HEK293 (cell line): ENCODE measurements around the gene BZW2.
A peak's percentile ranks its signal among the peaks of the same experiment; 100 is the strongest.

Experiments
- BCL11A ChIP-seq: fragments of 450-650 bp; formaldehyde crosslinking; IDR thresholded peaks from 2 replicates; pipeline ENCODE4 v1.5.1; 2016; ENCODE audit warnings: low read depth, missing biosample characterization, missing genetic modification characterization
- BCL11B ChIP-seq: fragments of 450-650 bp; formaldehyde crosslinking; IDR thresholded peaks from 2 replicates; pipeline ENCODE4 v1.5.1; 2016; ENCODE audit warnings: low read depth, missing biosample characterization, missing genetic modification characterization
- HOXD13 ChIP-seq: sonication (generic); formaldehyde crosslinking; IDR thresholded peaks from 2 replicates; pipeline ENCODE4 v1.8.0; 2022; ENCODE audit warnings: missing genetic modification reagents, borderline replicate concordance
- SP3 ChIP-seq: fragments of 450-650 bp; formaldehyde crosslinking; IDR thresholded peaks from 2 replicates; pipeline ENCODE4 v1.5.1; 2016; ENCODE audit warnings: missing biosample characterization, missing genetic modification characterization
- ZFHX2 ChIP-seq: fragments of 450-650 bp; formaldehyde crosslinking; conservative IDR thresholded peaks from 2 replicates; pipeline ENCODE4 v1.5.1; 2016; ENCODE audit warnings: missing biosample characterization, missing genetic modification characterization
- ZNF169 ChIP-seq: fragments of 450-650 bp; formaldehyde crosslinking; IDR thresholded peaks from 2 replicates; pipeline ENCODE4 v1.5.1; 2016; ENCODE audit warnings: missing biosample characterization, missing genetic modification characterization
- ZNF211 ChIP-seq: fragments of 450-650 bp; formaldehyde crosslinking; IDR thresholded peaks from 2 replicates; pipeline ENCODE4 v1.5.1; 2016; ENCODE audit warnings: low read depth, missing biosample characterization, missing genetic modification characterization
- ZNF302 ChIP-seq: fragments of 450-650 bp; formaldehyde crosslinking; IDR thresholded peaks from 2 replicates; pipeline ENCODE4 v1.5.1; 2016; ENCODE audit warnings: missing biosample characterization, missing genetic modification characterization, low read depth
- ZNF423 ChIP-seq: fragments of 450-650 bp; formaldehyde crosslinking; IDR thresholded peaks from 2 replicates; pipeline ENCODE4 v1.5.1; 2016; ENCODE audit warnings: missing biosample characterization, missing genetic modification characterization
- ZNF571 ChIP-seq: fragments of 450-650 bp; formaldehyde crosslinking; IDR thresholded peaks from 2 replicates; pipeline ENCODE4 v1.5.0; 2017; ENCODE audit warnings: missing biosample characterization, missing genetic modification characterization
- ZNF610 ChIP-seq: fragments of 450-650 bp; formaldehyde crosslinking; IDR thresholded peaks from 2 replicates; pipeline ENCODE4 v1.5.1; 2016; ENCODE audit warnings: missing biosample characterization, missing genetic modification characterization, borderline replicate concordance
- ZNF621 ChIP-seq: fragments of 450-650 bp; formaldehyde crosslinking; IDR thresholded peaks from 2 replicates; pipeline ENCODE4 v1.5.1; 2017; ENCODE audit warnings: missing biosample characterization, missing genetic modification characterization
- ZNF776 ChIP-seq: fragments of 450-650 bp; formaldehyde crosslinking; IDR thresholded peaks from 2 replicates; pipeline ENCODE4 v1.5.0; 2017; ENCODE audit warnings: missing biosample characterization, missing genetic modification characterization, borderline replicate concordance
- ZNF843 ChIP-seq: fragments of 450-650 bp; formaldehyde crosslinking; IDR thresholded peaks from 2 replicates; pipeline ENCODE4 v1.5.1; 2016; ENCODE audit warnings: missing biosample characterization, missing genetic modification characterization
- TF ChIP-seq, protein P1 (sequence below): fragments of 450-650 bp; formaldehyde crosslinking; conservative IDR thresholded peaks from 2 replicates; pipeline ENCODE4 v1.5.1; 2016; ENCODE audit warnings: low read depth, missing biosample characterization, missing genetic modification characterization
- TF ChIP-seq, protein P2 (sequence below): fragments of 450-650 bp; formaldehyde crosslinking; conservative IDR thresholded peaks from 2 replicates; pipeline ENCODE4 v1.5.1; 2016; ENCODE audit warnings: low read depth, missing biosample characterization, missing genetic modification characterization
- TF ChIP-seq, protein P3 (sequence below): IDR thresholded peaks from 2 replicates; pipeline ENCODE4 v1.6.1; 2011; ENCODE audit warnings: mild to moderate bottlenecking, low read depth, low read length, borderline replicate concordance
- TF ChIP-seq, protein P4 (sequence below): fragments of 450-650 bp; formaldehyde crosslinking; IDR thresholded peaks from 2 replicates; pipeline ENCODE4 v1.5.1; 2016; ENCODE audit warnings: missing biosample characterization, missing genetic modification characterization
- TF ChIP-seq, protein P5 (sequence below): fragments of 450-650 bp; formaldehyde crosslinking; IDR thresholded peaks from 2 replicates; pipeline ENCODE4 v1.5.1; 2016; ENCODE audit warnings: missing biosample characterization, missing genetic modification characterization
- TF ChIP-seq, protein P6 (sequence below): fragments of 450-650 bp; formaldehyde crosslinking; IDR thresholded peaks from 2 replicates; pipeline ENCODE4 v1.5.1; 2016; ENCODE audit warnings: missing biosample characterization, missing genetic modification characterization

Gene BZW2

DNA sequence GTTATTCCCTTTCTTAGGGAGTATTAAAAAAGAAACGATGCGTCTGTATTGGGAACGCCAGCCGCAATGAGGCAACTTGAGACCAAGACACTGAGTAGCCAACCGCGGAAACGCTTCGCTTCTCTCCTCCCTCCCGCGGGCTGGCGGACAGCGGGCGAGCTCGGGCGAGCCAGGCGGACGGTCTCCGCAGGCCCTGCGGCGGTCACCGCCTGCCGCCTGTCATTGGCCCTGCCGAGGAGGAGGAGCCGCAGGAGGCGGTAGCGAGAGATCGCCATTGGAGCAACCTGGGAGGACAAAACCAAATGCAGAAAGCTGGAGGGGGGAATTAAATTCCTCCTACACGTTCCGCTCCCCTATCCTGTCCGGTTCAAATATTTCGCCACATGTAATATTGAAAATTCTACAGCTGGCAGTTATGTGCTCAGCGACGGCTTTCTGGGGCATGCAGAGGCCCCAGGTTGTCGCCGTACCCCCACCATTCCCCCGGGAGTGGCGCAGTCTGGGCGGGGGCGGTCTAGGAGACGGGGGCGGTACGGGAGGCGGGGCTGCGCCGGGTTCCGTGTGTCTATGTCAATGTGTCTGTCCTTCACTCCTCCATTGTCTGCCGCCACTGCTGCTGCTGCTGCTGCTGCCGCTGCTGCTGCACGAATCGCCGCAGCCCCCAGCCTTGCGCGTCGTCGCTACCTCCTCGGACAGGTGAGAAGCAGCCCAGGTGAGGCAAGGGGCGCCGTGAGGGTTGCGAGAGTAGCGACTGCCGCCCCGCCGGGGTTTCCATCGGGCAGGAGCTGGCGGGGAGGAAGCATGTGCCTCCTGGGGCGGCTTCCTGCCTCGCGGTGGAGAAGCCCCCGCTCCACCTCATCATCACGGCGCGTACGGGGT lies at the start of gene BZW2, which contains the start of gene ANKMY2 (continued):
- TF ChIP-seq, protein P1, sequence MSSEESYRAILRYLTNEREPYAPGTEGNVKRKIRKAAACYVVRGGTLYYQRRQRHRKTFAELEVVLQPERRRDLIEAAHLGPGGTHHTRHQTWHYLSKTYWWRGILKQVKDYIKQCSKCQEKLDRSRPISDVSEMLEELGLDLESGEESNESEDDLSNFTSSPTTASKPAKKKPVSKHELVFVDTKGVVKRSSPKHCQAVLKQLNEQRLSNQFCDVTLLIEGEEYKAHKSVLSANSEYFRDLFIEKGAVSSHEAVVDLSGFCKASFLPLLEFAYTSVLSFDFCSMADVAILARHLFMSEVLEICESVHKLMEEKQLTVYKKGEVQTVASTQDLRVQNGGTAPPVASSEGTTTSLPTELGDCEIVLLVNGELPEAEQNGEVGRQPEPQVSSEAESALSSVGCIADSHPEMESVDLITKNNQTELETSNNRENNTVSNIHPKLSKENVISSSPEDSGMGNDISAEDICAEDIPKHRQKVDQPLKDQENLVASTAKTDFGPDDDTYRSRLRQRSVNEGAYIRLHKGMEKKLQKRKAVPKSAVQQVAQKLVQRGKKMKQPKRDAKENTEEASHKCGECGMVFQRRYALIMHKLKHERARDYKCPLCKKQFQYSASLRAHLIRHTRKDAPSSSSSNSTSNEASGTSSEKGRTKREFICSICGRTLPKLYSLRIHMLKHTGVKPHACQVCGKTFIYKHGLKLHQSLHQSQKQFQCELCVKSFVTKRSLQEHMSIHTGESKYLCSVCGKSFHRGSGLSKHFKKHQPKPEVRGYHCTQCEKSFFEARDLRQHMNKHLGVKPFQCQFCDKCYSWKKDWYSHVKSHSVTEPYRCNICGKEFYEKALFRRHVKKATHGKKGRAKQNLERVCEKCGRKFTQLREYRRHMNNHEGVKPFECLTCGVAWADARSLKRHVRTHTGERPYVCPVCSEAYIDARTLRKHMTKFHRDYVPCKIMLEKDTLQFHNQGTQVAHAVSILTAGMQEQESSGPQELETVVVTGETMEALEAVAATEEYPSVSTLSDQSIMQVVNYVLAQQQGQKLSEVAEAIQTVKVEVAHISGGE (tag by site-specific recombination), result no peak
- TF ChIP-seq, protein P2, sequence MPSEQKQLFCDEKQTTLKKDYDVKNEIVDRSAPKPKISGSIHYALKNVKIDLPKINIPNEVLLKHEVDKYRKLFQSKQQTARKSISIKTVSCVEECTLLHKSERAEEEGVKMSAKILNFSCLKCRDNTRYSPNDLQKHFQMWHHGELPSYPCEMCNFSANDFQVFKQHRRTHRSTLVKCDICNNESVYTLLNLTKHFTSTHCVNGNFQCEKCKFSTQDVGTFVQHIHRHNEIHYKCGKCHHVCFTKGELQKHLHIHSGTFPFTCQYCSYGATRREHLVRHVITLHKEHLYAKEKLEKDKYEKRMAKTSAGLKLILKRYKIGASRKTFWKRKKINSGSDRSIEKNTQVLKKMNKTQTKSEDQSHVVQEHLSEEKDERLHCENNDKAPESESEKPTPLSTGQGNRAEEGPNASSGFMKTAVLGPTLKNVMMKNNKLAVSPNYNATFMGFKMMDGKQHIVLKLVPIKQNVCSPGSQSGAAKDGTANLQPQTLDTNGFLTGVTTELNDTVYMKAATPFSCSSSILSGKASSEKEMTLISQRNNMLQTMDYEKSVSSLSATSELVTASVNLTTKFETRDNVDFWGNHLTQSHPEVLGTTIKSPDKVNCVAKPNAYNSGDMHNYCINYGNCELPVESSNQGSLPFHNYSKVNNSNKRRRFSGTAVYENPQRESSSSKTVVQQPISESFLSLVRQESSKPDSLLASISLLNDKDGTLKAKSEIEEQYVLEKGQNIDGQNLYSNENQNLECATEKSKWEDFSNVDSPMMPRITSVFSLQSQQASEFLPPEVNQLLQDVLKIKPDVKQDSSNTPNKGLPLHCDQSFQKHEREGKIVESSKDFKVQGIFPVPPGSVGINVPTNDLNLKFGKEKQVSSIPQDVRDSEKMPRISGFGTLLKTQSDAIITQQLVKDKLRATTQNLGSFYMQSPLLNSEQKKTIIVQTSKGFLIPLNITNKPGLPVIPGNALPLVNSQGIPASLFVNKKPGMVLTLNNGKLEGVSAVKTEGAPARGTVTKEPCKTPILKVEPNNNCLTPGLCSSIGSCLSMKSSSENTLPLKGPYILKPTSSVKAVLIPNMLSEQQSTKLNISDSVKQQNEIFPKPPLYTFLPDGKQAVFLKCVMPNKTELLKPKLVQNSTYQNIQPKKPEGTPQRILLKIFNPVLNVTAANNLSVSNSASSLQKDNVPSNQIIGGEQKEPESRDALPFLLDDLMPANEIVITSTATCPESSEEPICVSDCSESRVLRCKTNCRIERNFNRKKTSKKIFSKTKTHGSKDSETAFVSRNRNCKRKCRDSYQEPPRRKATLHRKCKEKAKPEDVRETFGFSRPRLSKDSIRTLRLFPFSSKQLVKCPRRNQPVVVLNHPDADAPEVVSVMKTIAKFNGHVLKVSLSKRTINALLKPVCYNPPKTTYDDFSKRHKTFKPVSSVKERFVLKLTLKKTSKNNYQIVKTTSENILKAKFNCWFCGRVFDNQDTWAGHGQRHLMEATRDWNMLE, result 0 out of 2 replicates have a peak, but pooled peaks have one; percentile 39
- TF ChIP-seq ZNF776 (no peak), ZNF621 (tag by site-specific recombination) (no peak), BCL11A (tag by site-specific recombination) (no peak), ZNF610 (tag by site-specific recombination) (no peak), ZNF571 (tag by site-specific recombination) (no peak), ZFHX2 (tag by site-specific recombination) (peak; percentile 95), BCL11B (no peak), ZNF423 (no peak), ZNF302 (tag by site-specific recombination) (no peak), ZNF843 (tag by site-specific recombination) (0 out of 2 replicates have a peak, but pooled peaks have one; percentile 30), SP3 (tag by site-specific recombination) (peak; percentile 98), ZNF211 (tag by site-specific recombination) (no peak), HOXD13 (CRISPR knock-in tag) (no peak), ZNF169 (no peak)
- TF ChIP-seq, protein P3, sequence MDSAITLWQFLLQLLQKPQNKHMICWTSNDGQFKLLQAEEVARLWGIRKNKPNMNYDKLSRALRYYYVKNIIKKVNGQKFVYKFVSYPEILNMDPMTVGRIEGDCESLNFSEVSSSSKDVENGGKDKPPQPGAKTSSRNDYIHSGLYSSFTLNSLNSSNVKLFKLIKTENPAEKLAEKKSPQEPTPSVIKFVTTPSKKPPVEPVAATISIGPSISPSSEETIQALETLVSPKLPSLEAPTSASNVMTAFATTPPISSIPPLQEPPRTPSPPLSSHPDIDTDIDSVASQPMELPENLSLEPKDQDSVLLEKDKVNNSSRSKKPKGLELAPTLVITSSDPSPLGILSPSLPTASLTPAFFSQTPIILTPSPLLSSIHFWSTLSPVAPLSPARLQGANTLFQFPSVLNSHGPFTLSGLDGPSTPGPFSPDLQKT, result no peak
- TF ChIP-seq, protein P4, sequence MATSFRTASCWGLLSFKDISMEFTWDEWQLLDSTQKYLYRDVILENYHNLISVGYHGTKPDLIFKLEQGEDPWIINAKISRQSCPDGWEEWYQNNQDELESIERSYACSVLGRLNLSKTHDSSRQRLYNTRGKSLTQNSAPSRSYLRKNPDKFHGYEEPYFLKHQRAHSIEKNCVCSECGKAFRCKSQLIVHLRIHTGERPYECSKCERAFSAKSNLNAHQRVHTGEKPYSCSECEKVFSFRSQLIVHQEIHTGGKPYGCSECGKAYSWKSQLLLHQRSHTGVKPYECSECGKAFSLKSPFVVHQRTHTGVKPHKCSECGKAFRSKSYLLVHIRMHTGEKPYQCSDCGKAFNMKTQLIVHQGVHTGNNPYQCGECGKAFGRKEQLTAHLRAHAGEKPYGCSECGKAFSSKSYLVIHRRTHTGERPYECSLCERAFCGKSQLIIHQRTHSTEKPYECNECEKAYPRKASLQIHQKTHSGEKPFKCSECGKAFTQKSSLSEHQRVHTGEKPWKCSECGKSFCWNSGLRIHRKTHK (tag by site-specific recombination), result no peak
- TF ChIP-seq, protein P5, sequence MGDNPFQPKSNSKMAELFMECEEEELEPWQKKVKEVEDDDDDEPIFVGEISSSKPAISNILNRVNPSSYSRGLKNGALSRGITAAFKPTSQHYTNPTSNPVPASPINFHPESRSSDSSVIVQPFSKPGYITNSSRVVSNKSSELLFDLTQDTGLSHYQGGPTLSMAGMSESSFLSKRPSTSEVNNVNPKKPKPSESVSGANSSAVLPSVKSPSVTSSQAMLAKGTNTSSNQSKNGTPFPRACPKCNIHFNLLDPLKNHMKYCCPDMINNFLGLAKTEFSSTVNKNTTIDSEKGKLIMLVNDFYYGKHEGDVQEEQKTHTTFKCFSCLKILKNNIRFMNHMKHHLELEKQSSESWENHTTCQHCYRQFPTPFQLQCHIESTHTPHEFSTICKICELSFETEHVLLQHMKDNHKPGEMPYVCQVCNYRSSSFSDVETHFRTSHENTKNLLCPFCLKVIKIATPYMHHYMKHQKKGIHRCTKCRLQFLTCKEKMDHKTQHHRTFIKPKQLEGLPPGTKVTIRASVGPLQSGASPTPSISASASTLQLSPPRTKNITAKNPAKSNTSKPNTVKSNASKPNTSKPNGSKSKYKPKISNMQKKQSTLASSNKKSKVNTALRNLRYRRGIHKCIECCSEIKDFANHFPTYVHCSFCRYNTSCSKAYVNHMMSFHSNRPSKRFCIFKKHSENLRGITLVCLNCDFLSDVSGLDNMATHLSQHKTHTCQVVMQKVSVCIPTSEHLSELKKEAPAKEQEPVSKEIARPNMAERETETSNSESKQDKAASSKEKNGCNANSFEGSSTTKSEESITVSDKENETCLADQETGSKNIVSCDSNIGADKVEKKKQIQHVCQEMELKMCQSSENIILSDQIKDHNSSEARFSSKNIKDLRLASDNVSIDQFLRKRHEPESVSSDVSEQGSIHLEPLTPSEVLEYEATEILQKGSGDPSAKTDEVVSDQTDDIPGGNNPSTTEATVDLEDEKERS, result no peak
- TF ChIP-seq, protein P6, sequence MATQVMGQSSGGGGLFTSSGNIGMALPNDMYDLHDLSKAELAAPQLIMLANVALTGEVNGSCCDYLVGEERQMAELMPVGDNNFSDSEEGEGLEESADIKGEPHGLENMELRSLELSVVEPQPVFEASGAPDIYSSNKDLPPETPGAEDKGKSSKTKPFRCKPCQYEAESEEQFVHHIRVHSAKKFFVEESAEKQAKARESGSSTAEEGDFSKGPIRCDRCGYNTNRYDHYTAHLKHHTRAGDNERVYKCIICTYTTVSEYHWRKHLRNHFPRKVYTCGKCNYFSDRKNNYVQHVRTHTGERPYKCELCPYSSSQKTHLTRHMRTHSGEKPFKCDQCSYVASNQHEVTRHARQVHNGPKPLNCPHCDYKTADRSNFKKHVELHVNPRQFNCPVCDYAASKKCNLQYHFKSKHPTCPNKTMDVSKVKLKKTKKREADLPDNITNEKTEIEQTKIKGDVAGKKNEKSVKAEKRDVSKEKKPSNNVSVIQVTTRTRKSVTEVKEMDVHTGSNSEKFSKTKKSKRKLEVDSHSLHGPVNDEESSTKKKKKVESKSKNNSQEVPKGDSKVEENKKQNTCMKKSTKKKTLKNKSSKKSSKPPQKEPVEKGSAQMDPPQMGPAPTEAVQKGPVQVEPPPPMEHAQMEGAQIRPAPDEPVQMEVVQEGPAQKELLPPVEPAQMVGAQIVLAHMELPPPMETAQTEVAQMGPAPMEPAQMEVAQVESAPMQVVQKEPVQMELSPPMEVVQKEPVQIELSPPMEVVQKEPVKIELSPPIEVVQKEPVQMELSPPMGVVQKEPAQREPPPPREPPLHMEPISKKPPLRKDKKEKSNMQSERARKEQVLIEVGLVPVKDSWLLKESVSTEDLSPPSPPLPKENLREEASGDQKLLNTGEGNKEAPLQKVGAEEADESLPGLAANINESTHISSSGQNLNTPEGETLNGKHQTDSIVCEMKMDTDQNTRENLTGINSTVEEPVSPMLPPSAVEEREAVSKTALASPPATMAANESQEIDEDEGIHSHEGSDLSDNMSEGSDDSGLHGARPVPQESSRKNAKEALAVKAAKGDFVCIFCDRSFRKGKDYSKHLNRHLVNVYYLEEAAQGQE (tag by site-specific recombination), result no peak
